Measurements from ENCODE around the gene LAMA2.

LAMA2 gene

GRCh38 chr6:129089357-129089756 lies 206.4 kb downstream of the LAMA2 start:
- no peak for DNase-seq (ENCODE audit: low spot score)

- no peak for DNase-seq (ENCODE audit: low spot score)
Measured at GRCh38 chr6:129094147-129094546, 211.2 kb downstream of the LAMA2 start.

GRCh38 chr6:129096651-129097290 lies 213.8 kb downstream of the LAMA2 start:
- no peak for DNase-seq (ENCODE audit: low spot score)

GRCh38 chr6:129098061-129098553 lies 215.2 kb downstream of the LAMA2 start:
- DNase-seq (ENCODE audit: low spot score) = no peak

GRCh38 chr6:129099696-129100095 lies 216.8 kb downstream of the LAMA2 start:
- no peak for DNase-seq (ENCODE audit: low spot score)

GRCh38 chr6:129100164-129100563 lies 217.2 kb downstream of the LAMA2 start:
- no peak for DNase-seq (ENCODE audit: low spot score)

GRCh38 chr6:129102741-129103140 lies 219.8 kb downstream of the LAMA2 start:
- DNase-seq (ENCODE audit: low spot score) = no peak

GRCh38 chr6:129104131-129104530 lies 221.2 kb downstream of the LAMA2 start:
- no peak for DNase-seq (ENCODE audit: low spot score)

GRCh38 chr6:129104560-129104959 lies 221.6 kb downstream of the LAMA2 start:
- DNase-seq (ENCODE audit: low spot score) = no peak

- DNase-seq (ENCODE audit: low spot score) = no peak
Measured at GRCh38 chr6:129105035-129105434, 222.1 kb downstream of the LAMA2 start.

GRCh38 chr6:129105793-129106192 lies 222.9 kb downstream of the LAMA2 start:
- DNase-seq (ENCODE audit: low spot score) = no peak

- no peak for DNase-seq (ENCODE audit: low spot score)
Measured at GRCh38 chr6:129108337-129108736, 225.4 kb downstream of the LAMA2 start.

- DNase-seq (ENCODE audit: low spot score) = no peak
Measured at GRCh38 chr6:129110690-129111343, 227.9 kb downstream of the LAMA2 start.

GRCh38 chr6:129111346-129111745 lies 228.4 kb downstream of the LAMA2 start:
- no peak for DNase-seq (ENCODE audit: low spot score)

GRCh38 chr6:129111853-129112252 lies 228.9 kb downstream of the LAMA2 start:
- DNase-seq (ENCODE audit: low spot score) = no peak

- no peak for DNase-seq (ENCODE audit: low spot score)
Measured at GRCh38 chr6:129112591-129112990, 229.7 kb downstream of the LAMA2 start.

GRCh38 chr6:129113637-129114036 lies 230.7 kb downstream of the LAMA2 start:
- DNase-seq (ENCODE audit: low spot score) = no peak

GRCh38 chr6:129114636-129115391 lies 231.9 kb downstream of the LAMA2 start:
- no peak for DNase-seq (ENCODE audit: low spot score)

- DNase-seq (ENCODE audit: low spot score) = no peak
Measured at GRCh38 chr6:129115471-129115870, 232.5 kb downstream of the LAMA2 start.

- DNase-seq (ENCODE audit: low spot score) = no peak
Measured at GRCh38 chr6:129117355-129117754, 234.4 kb downstream of the LAMA2 start.

- DNase-seq (ENCODE audit: low spot score) = no peak
Measured at GRCh38 chr6:129120856-129121638, 238.1 kb downstream of the LAMA2 start.

GRCh38 chr6:129124347-129124746 lies 241.4 kb downstream of the LAMA2 start:
- no peak for DNase-seq (ENCODE audit: low spot score)
